ENCODE results near the gene SMIM41.

SMIM41 gene

DNA sequence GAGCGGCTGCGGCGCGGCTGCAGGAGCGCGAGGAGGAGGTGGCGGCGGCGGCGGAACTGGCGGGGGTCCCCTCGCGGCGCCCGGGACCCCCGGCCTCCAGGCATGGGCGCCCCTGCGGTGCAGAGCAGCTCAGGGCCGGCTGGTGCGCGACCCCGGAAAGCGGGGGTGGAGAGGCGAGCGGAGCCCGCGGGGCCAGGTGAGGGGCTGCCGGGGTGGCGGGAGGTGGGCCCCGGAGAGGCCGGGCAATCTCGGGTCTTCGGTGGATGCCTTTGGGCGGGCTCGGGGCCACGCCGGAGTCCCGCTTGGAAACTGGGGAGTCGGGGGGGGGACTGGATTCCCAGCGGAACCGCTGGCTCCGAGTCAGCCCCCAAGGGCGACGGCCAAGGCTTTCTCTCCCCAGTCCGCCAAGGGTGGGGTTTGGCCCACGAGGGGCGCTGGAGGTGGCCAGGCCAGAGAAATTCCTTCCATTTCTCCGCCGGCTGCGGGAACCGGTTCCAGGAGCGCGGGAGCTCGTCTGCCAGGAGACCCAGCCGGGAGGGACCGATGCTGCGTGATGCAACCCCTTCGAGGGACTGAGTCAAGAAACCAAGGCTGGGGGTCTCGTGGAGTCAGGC, 42.1 kb upstream of the SMIM41 start:
- no peak for DNase-seq (ENCODE audit: low read depth in 1 of 2, low spot score in 1 of 2)
- no peak overlapping the region for H3K27ac ChIP-seq (replicated peaks)
- H3K4me3 ChIP-seq (replicated peaks; ENCODE audit: insufficient read depth, low read length) = peak overlapping the region; percentile 61
- TF ChIP-seq SPI1 (IDR thresholded peaks at IDR 0.05; ENCODE audit: borderline replicate concordance, low read depth) (no peak), GABPA (IDR thresholded peaks at IDR 0.05; ENCODE audit: low read depth) (no peak), POLR2AphosphoS5 (IDR thresholded peaks at IDR 0.05; ENCODE audit: low read depth) (no peak)
- TF ChIP-seq, protein P1, sequence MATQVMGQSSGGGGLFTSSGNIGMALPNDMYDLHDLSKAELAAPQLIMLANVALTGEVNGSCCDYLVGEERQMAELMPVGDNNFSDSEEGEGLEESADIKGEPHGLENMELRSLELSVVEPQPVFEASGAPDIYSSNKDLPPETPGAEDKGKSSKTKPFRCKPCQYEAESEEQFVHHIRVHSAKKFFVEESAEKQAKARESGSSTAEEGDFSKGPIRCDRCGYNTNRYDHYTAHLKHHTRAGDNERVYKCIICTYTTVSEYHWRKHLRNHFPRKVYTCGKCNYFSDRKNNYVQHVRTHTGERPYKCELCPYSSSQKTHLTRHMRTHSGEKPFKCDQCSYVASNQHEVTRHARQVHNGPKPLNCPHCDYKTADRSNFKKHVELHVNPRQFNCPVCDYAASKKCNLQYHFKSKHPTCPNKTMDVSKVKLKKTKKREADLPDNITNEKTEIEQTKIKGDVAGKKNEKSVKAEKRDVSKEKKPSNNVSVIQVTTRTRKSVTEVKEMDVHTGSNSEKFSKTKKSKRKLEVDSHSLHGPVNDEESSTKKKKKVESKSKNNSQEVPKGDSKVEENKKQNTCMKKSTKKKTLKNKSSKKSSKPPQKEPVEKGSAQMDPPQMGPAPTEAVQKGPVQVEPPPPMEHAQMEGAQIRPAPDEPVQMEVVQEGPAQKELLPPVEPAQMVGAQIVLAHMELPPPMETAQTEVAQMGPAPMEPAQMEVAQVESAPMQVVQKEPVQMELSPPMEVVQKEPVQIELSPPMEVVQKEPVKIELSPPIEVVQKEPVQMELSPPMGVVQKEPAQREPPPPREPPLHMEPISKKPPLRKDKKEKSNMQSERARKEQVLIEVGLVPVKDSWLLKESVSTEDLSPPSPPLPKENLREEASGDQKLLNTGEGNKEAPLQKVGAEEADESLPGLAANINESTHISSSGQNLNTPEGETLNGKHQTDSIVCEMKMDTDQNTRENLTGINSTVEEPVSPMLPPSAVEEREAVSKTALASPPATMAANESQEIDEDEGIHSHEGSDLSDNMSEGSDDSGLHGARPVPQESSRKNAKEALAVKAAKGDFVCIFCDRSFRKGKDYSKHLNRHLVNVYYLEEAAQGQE (IDR thresholded peaks at IDR 0.05; ENCODE audit: insufficient replicate concordance, low read depth) = no peak
- TF ChIP-seq, protein P2, sequence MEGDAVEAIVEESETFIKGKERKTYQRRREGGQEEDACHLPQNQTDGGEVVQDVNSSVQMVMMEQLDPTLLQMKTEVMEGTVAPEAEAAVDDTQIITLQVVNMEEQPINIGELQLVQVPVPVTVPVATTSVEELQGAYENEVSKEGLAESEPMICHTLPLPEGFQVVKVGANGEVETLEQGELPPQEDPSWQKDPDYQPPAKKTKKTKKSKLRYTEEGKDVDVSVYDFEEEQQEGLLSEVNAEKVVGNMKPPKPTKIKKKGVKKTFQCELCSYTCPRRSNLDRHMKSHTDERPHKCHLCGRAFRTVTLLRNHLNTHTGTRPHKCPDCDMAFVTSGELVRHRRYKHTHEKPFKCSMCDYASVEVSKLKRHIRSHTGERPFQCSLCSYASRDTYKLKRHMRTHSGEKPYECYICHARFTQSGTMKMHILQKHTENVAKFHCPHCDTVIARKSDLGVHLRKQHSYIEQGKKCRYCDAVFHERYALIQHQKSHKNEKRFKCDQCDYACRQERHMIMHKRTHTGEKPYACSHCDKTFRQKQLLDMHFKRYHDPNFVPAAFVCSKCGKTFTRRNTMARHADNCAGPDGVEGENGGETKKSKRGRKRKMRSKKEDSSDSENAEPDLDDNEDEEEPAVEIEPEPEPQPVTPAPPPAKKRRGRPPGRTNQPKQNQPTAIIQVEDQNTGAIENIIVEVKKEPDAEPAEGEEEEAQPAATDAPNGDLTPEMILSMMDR (IDR thresholded peaks at IDR 0.05; ENCODE audit: insufficient read depth, low read length) = no peak
- peaks cover 3% of the 10 kb centered on the region for H3K27me3 ChIP-seq (ENCODE audit: insufficient read depth, poor library complexity, severe bottlenecking)

DNA sequence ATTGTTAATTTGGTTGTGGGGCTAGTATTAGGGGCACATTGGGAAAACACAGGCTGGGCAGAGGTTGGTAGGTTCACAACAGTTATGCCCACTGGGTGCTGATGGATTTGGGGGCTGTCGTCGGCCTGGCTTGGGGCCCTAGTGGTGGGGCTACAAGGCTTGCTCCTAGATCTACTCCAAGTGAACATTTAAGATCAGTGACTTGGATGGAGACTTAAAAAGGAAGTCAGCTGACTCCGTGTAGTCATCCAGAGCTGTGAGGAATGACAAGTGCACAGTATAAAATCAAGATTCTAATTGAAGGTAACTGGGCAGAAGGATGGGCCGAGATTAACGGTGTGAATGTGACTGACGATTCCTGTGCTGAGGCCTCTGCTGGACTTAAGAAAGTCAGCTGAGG, 41.1 kb upstream of the SMIM41 start:
- H3K27me3 ChIP-seq (ENCODE audit: insufficient read depth, poor library complexity, severe bottlenecking) = peaks cover 3% of the 10 kb centered on the region
- TF ChIP-seq POLR2AphosphoS5 (IDR thresholded peaks at IDR 0.05; ENCODE audit: low read depth) = no peak
- TF ChIP-seq, protein P2 (IDR thresholded peaks at IDR 0.05; ENCODE audit: insufficient read depth, low read length) = no peak
- no peak for TF ChIP-seq SPI1 (IDR thresholded peaks at IDR 0.05; ENCODE audit: borderline replicate concordance, low read depth)
- TF ChIP-seq GABPA (IDR thresholded peaks at IDR 0.05; ENCODE audit: low read depth) = no peak
- TF ChIP-seq, protein P1 (IDR thresholded peaks at IDR 0.05; ENCODE audit: insufficient replicate concordance, low read depth) = no peak
- DNase-seq (ENCODE audit: low read depth in 1 of 2, low spot score in 1 of 2) = no peak
- no peak overlapping the region for H3K4me3 ChIP-seq (replicated peaks; ENCODE audit: insufficient read depth, low read length)
- H3K27ac ChIP-seq (replicated peaks) = no peak overlapping the region

DNA sequence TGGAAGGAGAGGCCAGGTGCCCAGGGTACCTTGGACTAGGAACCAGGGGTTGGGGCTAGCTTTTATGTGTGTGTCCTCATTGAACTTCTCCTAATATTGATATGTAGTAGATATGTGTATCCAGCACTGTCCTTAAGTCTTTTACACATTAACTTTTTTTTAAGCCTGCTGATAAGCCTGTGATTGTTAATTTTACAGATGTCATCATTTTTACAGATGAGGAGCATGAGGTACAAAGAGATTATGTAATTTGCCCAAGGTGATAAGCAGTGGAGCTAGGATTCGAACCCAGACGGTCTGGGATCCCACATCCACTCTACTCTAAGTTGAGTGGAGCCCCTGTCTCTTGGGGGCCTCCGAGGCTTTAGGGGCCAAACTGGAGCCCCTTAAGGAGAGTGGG, 38.5 kb upstream of the SMIM41 start:
- TF ChIP-seq POLR2AphosphoS5 (IDR thresholded peaks at IDR 0.05; ENCODE audit: low read depth) (no peak), SPI1 (IDR thresholded peaks at IDR 0.05; ENCODE audit: borderline replicate concordance, low read depth) (no peak), GABPA (IDR thresholded peaks at IDR 0.05; ENCODE audit: low read depth) (no peak)
- TF ChIP-seq, protein P2 (IDR thresholded peaks at IDR 0.05; ENCODE audit: insufficient read depth, low read length) = no peak
- TF ChIP-seq, protein P1 (IDR thresholded peaks at IDR 0.05; ENCODE audit: insufficient replicate concordance, low read depth) = no peak
- Histone ChIP-seq H3K27me3 (ENCODE audit: insufficient read depth, poor library complexity, severe bottlenecking) (peaks cover 3% of the 10 kb centered on the region), H3K27ac (replicated peaks) (no peak overlapping the region), H3K4me3 (replicated peaks; ENCODE audit: insufficient read depth, low read length) (no peak overlapping the region)
- no peak for DNase-seq (ENCODE audit: low read depth in 1 of 2, low spot score in 1 of 2)

Measured in HL-60 (cell line).